Karpas-422 (cell line): ENCODE results near the gene PITPNC1. TPM values are rescaled to one million over a fixed set of nuclear protein-coding genes. Genes with fewer than 3 reads are reported as not detected.

ENCODE experiments used
- DNase-seq: peaks from one replicate; pipeline ENCODE4 v3.0.0-alpha.2; 2015
- H2AFZ ChIP-seq: fragments of 200-600 bp; sonication (generic); 2 replicates; pipeline ENCODE4 v1.6.1; 2014; ENCODE audit warnings: antibody characterized with exemption, low read length, mixed read lengths
- H3K27ac ChIP-seq: fragments of 200-600 bp; sonication (generic); 2 replicates; pipeline ENCODE4 v1.5.1; 2014; ENCODE audit warnings: mild to moderate bottlenecking, low read length, moderate library complexity
- H3K27me3 ChIP-seq: fragments of 200-600 bp; sonication (generic); 2 replicates; pipeline ENCODE4 v1.6.1; 2014; ENCODE audit warnings: low read length, mixed read lengths
- H3K36me3 ChIP-seq: fragments of 200-600 bp; sonication (generic); 2 replicates; pipeline ENCODE4 v1.6.1; 2014; ENCODE audit warnings: low read length, mixed read lengths; ENCODE audit not compliant: insufficient read depth
- H3K4me1 ChIP-seq: fragments of 200-600 bp; sonication (generic); 2 replicates; pipeline ENCODE4 v1.6.1; 2014; ENCODE audit warnings: mild to moderate bottlenecking, low read length, mixed read lengths
- H3K4me2 ChIP-seq: fragments of 200-600 bp; sonication (generic); 2 replicates; pipeline ENCODE4 v1.6.1; 2014; ENCODE audit warnings: low read length, low read depth, mild to moderate bottlenecking; ENCODE audit not compliant: poor library complexity, severe bottlenecking
- H3K4me3 ChIP-seq: fragments of 200-600 bp; sonication (generic); 2 replicates; pipeline ENCODE4 v1.5.1; 2014; ENCODE audit warnings: mild to moderate bottlenecking, antibody characterized with exemption, low read length, mixed read lengths
- H3K79me2 ChIP-seq: fragments of 200-600 bp; sonication (generic); 2 replicates; pipeline ENCODE4 v1.6.1; 2014; ENCODE audit warnings: mild to moderate bottlenecking, low read length, mixed read lengths
- H3K9ac ChIP-seq: fragments of 200-600 bp; sonication (generic); 2 replicates; pipeline ENCODE4 v1.6.0; 2014; ENCODE audit warnings: low read length
- H3K9me2 ChIP-seq: fragments of 200-600 bp; sonication (generic), shearing (Covaris generic); replicated peaks from 2 replicates; pipeline ENCODE4 v1.6.0; 2014; ENCODE audit warnings: mild to moderate bottlenecking, low read length, moderate library complexity; ENCODE audit not compliant: insufficient read depth
- H3K9me3 ChIP-seq: fragments of 300-700, 200-600 bp; sonication (generic); 2 replicates; pipeline ENCODE4 v1.6.1; 2014; ENCODE audit warnings: low read length, mixed read lengths
- H4K20me1 ChIP-seq: fragments of 200-600 bp; sonication (generic); 2 replicates; pipeline ENCODE4 v1.6.1; 2014; ENCODE audit warnings: mild to moderate bottlenecking, antibody characterized with exemption, low read length, low read depth; ENCODE audit not compliant: insufficient read depth
- total RNA-seq: library from RNA; depleted of rRNA; stranded (reverse); fragments of >200 nt; shearing (Covaris generic); gene quantifications from 2 replicates; pipeline ENCODE4 v1.2.3, GENCODE V29; 2014; ENCODE audit warnings: low replicate concordance

PITPNC1 gene
- total RNA-seq, 1 experiment from 2014 or later: 3.8 TPM

DNA sequence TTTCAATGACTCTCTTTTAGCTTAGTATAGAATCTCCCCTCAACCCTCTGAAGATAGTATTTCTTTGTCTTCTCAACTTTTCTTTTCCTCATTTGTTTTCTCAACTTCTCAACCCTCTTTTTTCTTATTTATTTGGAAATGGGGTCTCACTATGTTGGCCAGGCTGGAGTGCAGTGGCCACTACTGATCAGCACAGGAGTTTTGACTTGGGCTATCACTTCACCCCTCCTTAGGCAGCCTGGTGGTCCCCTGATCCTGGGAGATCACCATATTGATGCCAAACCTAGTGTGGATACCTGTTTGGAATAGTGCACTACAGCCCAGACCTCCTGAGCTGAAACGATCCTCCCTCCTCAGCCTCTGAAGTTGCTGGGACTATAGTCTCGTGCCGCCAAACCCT, 79.8 kb downstream of the PITPNC1 start:
- Histone ChIP-seq H3K36me3 (no peaks in the 10 kb centered on the region), H3K4me3 (no peak overlapping the region), H4K20me1 (no peaks in the 10 kb centered on the region), H3K4me2 (no peak overlapping the region), H3K9me3 (no peaks in the 10 kb centered on the region), H3K9me2 (no peaks in the 10 kb centered on the region), H3K9ac (no peak overlapping the region), H3K4me1 (no peaks in the 10 kb centered on the region), H3K27me3 (no peaks in the 10 kb centered on the region), H3K79me2 (no peaks in the 10 kb centered on the region), H2AFZ (no peak overlapping the region), H3K27ac (no peak overlapping the region)
- DNase-seq: no peak

DNA sequence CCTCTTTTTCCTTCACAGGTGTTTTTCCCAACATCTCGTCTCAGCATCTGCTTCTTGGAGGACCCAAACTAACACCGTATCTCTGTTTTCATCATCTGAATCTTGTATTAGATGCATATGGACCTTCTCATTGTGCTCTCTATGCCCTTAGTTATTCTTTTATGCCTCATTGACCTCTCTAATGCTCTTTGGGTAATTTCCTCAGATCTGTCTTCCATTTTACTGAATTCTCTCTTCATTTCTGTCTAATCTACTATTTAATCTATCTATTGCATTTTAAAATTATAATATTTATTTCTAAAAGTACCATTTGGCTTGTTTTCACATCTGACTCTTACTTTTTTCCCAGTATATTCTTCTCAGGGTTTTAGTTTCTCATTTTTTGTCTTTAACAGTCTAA, 81.1 kb downstream of the PITPNC1 start:
- no peaks in the 10 kb centered on the region for H3K27me3 ChIP-seq
- H3K36me3 ChIP-seq: no peaks in the 10 kb centered on the region
- H3K9ac ChIP-seq: no peak overlapping the region
- no peaks in the 10 kb centered on the region for H3K79me2 ChIP-seq
- H3K9me2 ChIP-seq: no peaks in the 10 kb centered on the region
- no peak overlapping the region for H2AFZ ChIP-seq
- no peak for DNase-seq
- H3K4me3 ChIP-seq: no peak overlapping the region
- H3K4me2 ChIP-seq: no peak overlapping the region
- no peaks in the 10 kb centered on the region for H4K20me1 ChIP-seq
- no peaks in the 10 kb centered on the region for H3K9me3 ChIP-seq
- H3K27ac ChIP-seq: no peak overlapping the region
- H3K4me1 ChIP-seq: no peaks in the 10 kb centered on the region

DNA sequence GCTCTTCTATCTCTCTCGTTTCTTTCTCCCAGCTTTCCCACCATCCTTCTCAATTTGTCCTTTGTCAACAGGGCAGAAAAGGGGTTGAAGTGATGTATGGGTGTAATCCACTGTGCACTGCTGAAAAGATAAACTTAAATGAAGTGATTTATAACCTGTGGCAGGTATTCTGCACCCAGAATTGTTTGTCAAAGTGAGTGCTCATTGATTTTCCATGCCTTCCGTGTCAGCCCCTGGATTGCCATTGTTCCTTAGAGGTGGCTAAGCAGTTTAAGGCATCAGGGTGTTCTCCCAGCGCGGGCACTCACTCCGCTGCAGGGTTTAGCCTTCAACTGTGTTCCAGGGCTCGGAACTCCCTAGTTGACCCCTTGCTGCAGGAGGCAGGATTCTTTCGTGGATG, 82.9 kb downstream of the PITPNC1 start:
- no peak overlapping the region for H3K4me2 ChIP-seq
- no peaks in the 10 kb centered on the region for H3K9me2 ChIP-seq
- H3K9ac ChIP-seq: no peak overlapping the region
- H3K27ac ChIP-seq: no peak overlapping the region
- H3K27me3 ChIP-seq: no peaks in the 10 kb centered on the region
- no peaks in the 10 kb centered on the region for H3K4me1 ChIP-seq
- no peaks in the 10 kb centered on the region for H3K79me2 ChIP-seq
- H3K36me3 ChIP-seq: no peaks in the 10 kb centered on the region
- no peaks in the 10 kb centered on the region for H3K9me3 ChIP-seq
- no peak for DNase-seq
- H4K20me1 ChIP-seq: no peaks in the 10 kb centered on the region
- no peak overlapping the region for H2AFZ ChIP-seq
- no peak overlapping the region for H3K4me3 ChIP-seq

DNA sequence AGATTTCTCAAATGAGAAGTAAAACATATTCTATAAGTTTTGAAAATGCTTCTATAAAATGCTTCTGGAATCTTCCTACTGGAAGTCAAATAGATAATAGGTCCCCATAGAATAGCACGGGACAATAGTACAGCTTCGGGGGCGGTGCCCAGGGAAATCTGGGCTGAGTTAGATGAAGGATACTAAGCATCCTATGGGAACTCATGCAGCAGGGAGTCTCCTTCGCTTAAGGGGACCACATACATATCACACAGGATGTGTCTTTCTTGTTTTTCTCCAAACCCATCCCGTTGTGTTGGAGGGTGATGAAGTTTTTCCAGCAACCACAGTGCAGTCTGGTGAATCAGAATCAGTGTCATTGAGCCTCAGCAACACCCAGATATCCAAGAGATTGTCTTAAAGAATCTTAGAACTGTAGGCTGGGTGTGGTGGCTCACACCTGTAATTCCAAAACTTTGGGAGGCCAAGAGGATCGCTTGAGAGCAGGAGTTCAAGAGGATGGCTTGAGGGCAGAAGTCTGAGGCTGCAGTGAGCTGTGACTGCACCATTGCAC, 84.2 kb downstream of the PITPNC1 start:
- Histone ChIP-seq H3K27me3 (no peaks in the 10 kb centered on the region), H3K4me3 (no peak overlapping the region), H4K20me1 (no peaks in the 10 kb centered on the region), H3K79me2 (no peaks in the 10 kb centered on the region), H3K9ac (no peak overlapping the region), H3K36me3 (no peaks in the 10 kb centered on the region), H3K27ac (no peak overlapping the region), H3K4me1 (no peaks in the 10 kb centered on the region), H3K4me2 (no peak overlapping the region), H3K9me2 (no peaks in the 10 kb centered on the region), H3K9me3 (no peaks in the 10 kb centered on the region), H2AFZ (no peak overlapping the region)
- no peak for DNase-seq

DNA sequence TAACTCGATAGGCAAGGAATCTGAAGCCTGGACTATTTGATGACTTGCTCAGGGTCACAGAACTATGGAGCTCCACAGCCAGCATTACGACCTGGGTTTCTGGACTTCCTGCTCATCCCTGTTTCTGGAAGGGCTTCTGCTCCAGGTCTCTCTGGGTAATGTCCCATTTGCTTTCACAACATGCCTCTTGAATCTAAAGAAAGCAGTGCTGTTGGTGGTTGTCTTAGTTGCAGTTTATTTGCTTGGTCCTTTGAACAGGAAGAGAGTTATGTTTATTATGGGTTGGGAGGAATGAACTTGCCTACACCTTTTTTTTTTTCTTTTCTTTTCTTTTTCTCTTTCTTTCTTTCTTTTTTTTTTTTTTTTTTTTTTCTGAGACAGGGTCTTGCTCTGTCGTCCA, 84.8 kb downstream of the PITPNC1 start:
- H2AFZ ChIP-seq: no peak overlapping the region
- no peaks in the 10 kb centered on the region for H3K9me3 ChIP-seq
- no peak overlapping the region for H3K4me3 ChIP-seq
- H3K4me2 ChIP-seq: no peak overlapping the region
- H3K27ac ChIP-seq: no peak overlapping the region
- no peak overlapping the region for H3K9ac ChIP-seq
- H3K9me2 ChIP-seq: no peaks in the 10 kb centered on the region
- H4K20me1 ChIP-seq: no peaks in the 10 kb centered on the region
- no peak for DNase-seq
- H3K4me1 ChIP-seq: no peaks in the 10 kb centered on the region
- H3K79me2 ChIP-seq: no peaks in the 10 kb centered on the region
- H3K36me3 ChIP-seq: no peaks in the 10 kb centered on the region
- H3K27me3 ChIP-seq: no peaks in the 10 kb centered on the region

DNA sequence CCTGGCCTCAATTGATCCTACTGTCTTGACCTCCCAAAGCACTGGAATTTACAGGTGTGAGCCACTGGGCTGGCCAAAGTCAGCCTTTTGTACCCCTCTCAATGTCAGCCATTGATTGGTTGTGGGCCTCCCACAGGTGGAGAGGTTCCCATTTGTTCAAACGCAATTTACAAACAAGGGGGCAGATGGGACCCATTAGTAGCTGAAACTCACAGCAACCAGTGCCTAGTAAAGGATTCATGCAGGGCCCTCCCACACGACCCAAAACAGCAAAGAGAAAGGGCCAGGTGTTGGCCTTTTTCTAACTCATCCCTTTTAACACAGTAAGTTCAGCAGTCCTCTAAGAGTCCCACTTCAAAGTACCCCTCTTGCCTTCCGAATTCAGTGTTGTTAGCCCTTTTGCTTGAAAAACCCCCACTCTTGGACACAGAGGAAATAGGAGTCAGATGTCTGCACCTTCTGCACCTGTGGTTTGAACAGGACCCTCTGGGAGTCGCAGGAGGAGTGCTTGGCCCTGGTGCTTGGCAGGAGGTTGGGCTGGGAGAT, 89.2 kb downstream of the PITPNC1 start:
- no peaks in the 10 kb centered on the region for H3K27me3 ChIP-seq
- H3K79me2 ChIP-seq: no peaks in the 10 kb centered on the region
- H3K4me1 ChIP-seq: 0 out of 2 replicates have a peak, but pooled peaks cover 4% of the 10 kb centered on the region
- no peaks in the 10 kb centered on the region for H3K36me3 ChIP-seq
- H3K4me2 ChIP-seq: no peak overlapping the region
- no peak overlapping the region for H3K4me3 ChIP-seq
- no peak overlapping the region for H3K27ac ChIP-seq
- DNase-seq: no peak
- peaks cover 1% of the 10 kb centered on the region; the same call in 1 of the 2 replicates for H3K9me3 ChIP-seq
- no peaks in the 10 kb centered on the region for H3K9me2 ChIP-seq
- no peak overlapping the region for H2AFZ ChIP-seq
- H3K9ac ChIP-seq: no peak overlapping the region
- no peaks in the 10 kb centered on the region for H4K20me1 ChIP-seq

DNA sequence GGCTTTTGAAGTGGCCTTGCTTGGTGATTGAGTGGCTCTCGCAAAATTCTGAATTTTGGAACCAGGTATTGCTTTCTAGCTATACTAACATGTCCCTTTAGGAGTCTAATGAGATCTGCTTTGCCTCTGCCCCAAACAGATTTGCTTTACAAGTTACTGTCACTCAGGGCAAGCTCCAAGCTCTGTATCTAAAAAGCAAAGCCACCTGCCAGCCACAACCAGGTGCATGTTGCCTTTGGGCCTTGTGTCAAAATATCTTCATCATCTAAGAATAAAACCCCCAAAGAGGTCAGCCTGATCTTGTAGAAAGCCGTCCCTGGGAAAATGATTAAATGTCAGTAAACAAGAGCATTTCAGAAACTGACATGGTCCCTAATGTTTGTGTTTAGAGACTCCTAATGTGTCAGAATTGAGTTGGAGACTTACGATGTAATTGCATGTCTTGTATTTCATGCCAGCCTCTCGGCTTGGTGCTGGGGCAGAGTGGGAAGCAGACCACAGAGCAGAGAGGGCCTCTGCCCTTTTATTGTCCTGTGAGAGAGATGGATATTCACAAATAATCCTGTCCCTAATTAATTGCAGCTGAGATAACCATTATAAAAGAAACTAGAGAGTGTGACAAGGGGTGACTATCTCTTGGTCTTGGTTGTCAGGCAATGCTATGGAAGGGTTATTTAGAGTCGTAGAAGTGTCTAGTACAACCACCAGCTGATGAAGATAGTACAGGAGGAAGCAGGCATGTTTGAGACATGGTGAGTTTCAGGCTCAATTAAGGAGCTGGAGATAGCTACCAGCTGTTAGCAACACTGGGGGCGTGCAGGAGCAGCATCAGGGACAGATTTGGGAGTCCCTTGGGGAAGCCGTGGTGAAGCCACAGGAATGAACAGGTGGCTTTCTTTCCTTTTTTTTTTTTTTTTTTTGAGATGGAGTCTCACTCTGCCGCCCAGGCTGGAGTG, 90.7 kb downstream of the PITPNC1 start:
- Histone ChIP-seq H3K4me1 (0 out of 2 replicates have a peak, but pooled peaks cover 4% of the 10 kb centered on the region), H3K79me2 (no peaks in the 10 kb centered on the region), H2AFZ (no peak overlapping the region), H3K4me2 (no peak overlapping the region), H3K27ac (no peak overlapping the region), H3K36me3 (no peaks in the 10 kb centered on the region), H3K9me3 (peaks cover 7% of the 10 kb centered on the region; the same call in 1 of the 2 replicates), H3K9ac (no peak overlapping the region), H3K27me3 (no peaks in the 10 kb centered on the region), H4K20me1 (no peaks in the 10 kb centered on the region), H3K9me2 (no peaks in the 10 kb centered on the region), H3K4me3 (no peak overlapping the region)
- no peak for DNase-seq

DNA sequence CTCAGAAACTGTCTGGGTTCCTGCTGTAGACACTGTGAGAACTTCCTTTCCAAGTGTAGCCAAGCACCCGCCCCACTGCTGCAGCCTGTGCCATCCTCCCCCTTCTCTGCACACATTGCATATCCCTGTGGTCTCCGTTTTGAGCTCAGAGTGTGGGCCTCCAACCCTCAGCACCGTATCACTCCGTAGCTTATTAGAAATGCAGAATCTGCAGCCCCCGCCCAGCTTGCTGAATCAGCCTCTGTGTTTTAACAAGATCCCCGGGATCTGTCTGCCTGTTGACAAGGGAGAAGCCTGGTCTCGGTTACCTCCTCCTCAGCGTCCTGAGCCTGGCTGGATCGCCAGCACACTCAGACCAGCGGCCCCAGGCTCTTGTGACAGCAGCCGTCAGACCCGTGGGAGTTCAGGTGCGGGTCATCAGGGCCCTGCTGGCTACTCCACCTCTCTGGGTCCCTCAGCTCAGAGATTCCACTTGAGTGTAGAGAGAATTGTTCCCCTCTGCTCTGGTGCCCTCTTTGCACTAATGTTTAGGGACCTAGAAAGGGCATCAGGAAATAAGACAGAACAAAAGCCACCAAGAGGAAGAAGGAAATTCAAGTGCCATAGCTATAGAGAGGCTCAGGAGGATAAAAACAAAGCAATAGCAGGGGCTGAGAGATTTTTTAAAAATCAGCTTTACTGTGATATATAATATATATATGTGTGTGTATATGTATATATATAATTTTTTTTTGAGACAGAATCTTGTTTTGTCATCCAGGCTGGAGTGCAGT, 92.3 kb downstream of the PITPNC1 start:
- Histone ChIP-seq H3K27ac (no peak overlapping the region), H3K27me3 (no peaks in the 10 kb centered on the region), H3K4me3 (no peak overlapping the region), H3K79me2 (no peaks in the 10 kb centered on the region), H3K36me3 (no peaks in the 10 kb centered on the region), H3K4me1 (0 out of 2 replicates have a peak, but pooled peaks cover 4% of the 10 kb centered on the region), H4K20me1 (no peaks in the 10 kb centered on the region), H3K4me2 (no peak overlapping the region), H3K9ac (no peak overlapping the region), H2AFZ (no peak overlapping the region), H3K9me3 (peaks cover 7% of the 10 kb centered on the region; the same call in 1 of the 2 replicates), H3K9me2 (no peaks in the 10 kb centered on the region)
- no peak for DNase-seq
